A172 (cell line): ENCODE data around the gene RPS5. TPM values are rescaled to one million over a fixed set of nuclear protein-coding genes. Genes with fewer than 3 reads are reported as not detected.
"Not testable (repeated sequence)": the region's sequence is repeated elsewhere in the genome, so short reads cannot be mapped to it uniquely, and the experiment has no call there.

ENCODE experiments used
- DNase-seq: peaks from one replicate; pipeline ENCODE4 v3.0.0-alpha.2; 2015; ENCODE audit warnings: low spot score
- total RNA-seq: library from RNA; depleted of rRNA; stranded (reverse); fragments of >200 nt; shearing (Covaris generic); gene quantifications from 2 replicates; pipeline ENCODE4 v1.2.3, GENCODE V29; 2014

The RPS5 gene
- total RNA-seq, 1 experiment from 2014 or later, result 2,662 TPM

- DNase-seq, result no peak
Observed at GRCh38 chr19:58385313-58385890, 1.7 kb upstream of the RPS5 start.

GRCh38 chr19:58385891-58386575 is 1.0 kb upstream of the RPS5 start:
- DNase-seq, result no peak

GRCh38 chr19:58387338-58388174 is 487 bp downstream of the RPS5 start:
- no peak for DNase-seq

DNA sequence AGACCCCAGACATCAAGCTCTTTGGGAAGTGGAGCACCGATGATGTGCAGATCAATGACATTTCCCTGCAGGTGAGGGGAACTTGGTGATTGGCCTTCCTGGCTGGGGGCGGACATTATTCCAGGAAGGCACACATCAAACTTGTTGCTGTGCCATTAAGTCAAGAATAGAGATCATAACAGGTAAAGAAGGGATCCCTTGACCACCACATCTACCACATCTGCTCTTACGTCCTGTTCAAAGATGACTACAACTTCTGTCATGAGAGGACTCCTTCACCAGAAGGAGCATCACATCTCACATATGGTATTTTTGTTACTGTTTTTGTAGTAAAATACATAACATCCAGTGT is 1.1 kb downstream of the RPS5 start:
- no peak for DNase-seq

- DNase-seq, result no peak
Observed at GRCh38 chr19:58392945-58393724, 6.1 kb downstream of the RPS5 start.

DNA sequence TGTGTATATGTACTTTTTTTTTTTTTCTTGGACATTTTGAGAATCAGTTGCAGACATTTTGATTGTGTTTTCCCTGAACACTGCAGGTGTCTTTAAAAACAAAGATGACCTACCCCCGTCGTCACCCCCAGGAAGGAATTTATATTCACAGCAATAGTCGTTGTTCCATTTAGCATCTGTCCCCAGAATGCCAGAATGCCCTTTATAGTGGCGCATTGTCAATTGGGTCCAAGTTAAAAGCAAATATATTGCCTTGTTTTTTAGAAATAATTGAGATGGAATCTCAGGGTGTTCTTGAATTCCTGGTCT is 6.6 kb downstream of the RPS5 start:
- no peak for DNase-seq

- DNase-seq, result peak; percentile 49
Observed at GRCh38 chr19:58394821-58395219, 7.8 kb downstream of the RPS5 start.

GRCh38 chr19:58395220-58395978 is 8.3 kb downstream of the RPS5 start, which contains the start of gene RNF225:
RNF225 (plus strand) TSS chr19:58395656; CDS start chr19:58396090, 434 bp downstream.
- DNase-seq, result no peak

DNA sequence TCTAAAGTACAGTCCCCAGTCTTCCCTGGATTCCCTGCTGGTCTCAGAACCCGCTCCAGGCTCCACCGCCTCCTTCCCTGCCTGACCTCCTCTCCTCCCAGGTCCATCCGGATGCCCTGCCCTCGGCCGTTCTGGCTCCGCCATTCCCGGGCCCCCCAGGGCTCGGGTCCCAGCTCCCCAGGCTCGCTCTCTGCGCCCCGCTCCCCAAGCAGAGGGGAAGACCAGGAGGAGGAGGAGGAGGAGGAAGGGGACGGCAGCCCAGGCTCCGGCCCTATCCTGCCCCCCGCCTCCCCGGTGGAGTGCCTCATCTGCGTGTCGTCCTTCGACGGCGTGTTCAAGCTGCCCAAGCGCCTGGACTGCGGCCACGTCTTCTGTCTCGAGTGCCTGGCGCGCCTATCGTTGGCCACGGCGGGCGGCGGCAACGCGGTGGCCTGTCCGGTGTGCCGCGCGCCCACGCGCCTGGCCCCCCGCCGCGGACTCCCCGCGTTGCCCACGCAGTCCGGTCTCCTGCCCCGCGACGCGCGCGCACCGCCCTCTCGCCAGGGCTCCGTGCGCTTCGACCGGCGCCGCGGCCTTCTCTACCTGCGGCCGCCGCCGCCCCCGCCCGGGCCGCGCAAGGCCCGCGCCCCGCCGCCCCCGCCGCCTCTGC is 9.0 kb downstream of the RPS5 start:
- DNase-seq, result no peak

GRCh38 chr19:58396691-58397532 is 9.8 kb downstream of the RPS5 start:
- no peak for DNase-seq

DNA sequence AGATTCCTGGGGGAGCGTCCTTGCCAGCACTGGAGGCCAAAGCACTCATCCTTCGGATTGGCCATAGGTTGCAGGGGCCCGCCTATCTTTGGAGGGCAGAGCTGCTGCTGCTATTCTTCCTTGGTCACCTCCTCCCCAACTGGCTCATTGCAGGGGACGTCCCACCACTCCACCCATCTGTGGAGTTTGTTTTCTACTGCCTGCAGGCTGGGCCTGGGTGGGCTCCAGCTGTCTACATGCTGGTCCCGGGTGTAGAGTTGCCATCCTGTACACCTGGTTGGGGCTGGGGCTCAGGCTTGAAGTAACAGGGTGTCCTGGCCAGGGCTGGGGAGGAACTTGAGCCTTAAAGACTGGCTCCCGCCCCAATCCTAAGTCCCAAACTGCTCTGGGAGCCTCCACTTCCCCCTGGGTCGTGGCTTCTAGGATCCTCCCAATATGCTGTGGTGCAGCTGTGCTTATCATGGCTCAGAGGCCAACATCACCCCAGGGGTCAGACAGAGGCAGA is 10.5 kb downstream of the RPS5 start:
- no peak for DNase-seq

DNA sequence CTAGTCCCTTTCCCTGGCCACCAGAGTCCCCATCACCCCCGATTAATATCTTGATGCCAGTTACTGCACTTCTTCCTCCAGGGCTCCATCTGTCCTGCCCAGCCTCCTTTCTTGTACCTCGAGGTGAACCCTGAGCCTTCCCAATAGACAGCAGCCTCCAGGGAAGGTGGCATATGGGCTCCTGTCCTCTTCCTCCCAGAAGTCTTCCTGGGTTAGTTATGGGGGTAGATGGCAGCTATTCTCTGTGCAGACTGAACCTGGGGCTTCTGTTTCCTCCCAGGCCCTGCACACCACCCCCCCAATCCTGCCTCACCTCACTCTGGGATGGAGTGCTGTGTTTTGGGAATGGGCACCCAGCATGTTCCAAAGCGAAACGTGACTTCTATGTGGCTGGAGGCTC is 11.0 kb downstream of the RPS5 start:
- no peak for DNase-seq

GRCh38 chr19:58398545-58398944 is 11.5 kb downstream of the RPS5 start:
- DNase-seq, result no peak

DNA sequence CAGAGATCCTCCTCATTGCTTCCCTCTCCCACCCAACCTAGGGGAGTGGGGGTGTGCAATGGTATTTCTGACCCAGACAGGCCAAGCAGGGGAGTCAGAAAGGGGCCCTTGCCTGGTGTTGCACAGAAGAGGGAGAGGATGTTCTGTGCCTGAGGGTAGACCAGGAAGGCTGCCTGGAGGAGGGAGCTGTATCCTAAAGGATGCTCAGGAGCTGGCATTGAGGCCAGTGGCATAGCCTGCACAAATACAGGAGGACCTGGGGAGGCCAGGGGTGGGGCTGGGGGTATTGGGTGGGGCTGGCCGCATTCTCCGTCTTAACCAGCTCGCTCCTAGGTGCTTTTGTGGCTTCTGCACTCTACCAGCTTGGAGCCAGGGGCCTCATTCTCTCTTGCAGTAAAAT is 12.8 kb downstream of the RPS5 start:
- DNase-seq, result no peak

DNA sequence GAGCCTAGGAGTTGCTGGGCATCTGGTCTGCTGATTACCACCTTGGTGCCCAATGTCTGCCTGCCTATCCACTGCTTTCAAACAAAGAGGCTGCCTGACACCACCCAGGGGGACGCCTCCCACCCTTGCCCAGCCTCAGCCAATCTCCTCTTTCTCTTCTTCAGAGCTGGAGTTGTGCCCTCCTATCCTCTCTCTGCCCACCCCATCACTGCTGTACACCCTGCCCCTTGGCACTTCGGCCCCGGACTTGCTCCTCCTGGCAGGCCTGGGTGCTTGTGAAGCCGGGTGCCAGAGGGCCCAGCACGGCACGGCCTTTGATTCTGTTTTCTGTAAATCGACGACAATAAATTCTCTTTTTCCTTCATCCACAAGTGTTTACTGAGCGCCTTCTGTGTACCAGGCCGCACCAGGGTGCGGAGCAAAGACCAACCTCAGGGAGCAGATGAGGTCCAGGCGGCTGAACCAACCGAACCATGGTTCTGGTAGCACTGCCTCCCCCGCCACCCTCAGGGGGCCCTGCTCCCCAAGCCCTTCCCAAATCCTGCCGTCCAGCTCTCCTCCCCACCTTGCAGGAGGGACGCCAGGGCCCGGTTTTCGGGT is 13.3 kb downstream of the RPS5 start:
- DNase-seq, result no peak

GRCh38 chr19:58400916-58401839 is 14.1 kb downstream of the RPS5 start:
- DNase-seq, result peak; percentile 100

DNA sequence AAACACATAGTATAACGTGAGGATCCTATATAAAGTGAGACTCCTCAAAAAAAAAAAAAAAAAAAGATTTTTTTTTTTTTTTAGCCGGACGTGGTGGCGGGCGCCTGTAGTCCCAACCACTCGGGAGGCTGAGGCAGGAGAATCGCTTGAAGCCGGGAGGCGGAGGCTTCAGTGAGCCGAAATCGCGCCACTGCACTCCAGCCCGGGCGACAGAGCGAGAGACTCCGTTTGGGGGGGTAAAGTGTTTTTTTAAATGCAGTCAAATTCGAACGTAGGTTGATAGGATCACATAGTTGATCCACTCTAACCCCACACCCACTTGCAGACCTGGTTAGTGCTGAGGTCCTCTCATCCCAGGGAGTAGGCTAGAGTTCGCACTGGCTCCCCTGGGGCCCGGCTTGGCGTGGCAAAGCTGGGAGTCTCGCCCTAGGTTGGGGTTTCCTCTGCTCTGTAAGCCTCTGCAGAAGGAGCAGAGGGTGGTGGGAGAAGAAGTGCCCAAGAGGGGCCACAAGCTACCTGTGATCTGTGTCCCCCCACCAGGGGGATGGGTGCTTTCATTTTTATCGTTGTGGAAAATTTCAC is 14.9 kb downstream of the RPS5 start:
- DNase-seq, result no peak

- DNase-seq, result not testable (repeated sequence)
Observed at GRCh38 chr19:58403920-58404478, 16.9 kb downstream of the RPS5 start.
